ENCODE data around the gene RPS19.

Gene RPS19

DNA sequence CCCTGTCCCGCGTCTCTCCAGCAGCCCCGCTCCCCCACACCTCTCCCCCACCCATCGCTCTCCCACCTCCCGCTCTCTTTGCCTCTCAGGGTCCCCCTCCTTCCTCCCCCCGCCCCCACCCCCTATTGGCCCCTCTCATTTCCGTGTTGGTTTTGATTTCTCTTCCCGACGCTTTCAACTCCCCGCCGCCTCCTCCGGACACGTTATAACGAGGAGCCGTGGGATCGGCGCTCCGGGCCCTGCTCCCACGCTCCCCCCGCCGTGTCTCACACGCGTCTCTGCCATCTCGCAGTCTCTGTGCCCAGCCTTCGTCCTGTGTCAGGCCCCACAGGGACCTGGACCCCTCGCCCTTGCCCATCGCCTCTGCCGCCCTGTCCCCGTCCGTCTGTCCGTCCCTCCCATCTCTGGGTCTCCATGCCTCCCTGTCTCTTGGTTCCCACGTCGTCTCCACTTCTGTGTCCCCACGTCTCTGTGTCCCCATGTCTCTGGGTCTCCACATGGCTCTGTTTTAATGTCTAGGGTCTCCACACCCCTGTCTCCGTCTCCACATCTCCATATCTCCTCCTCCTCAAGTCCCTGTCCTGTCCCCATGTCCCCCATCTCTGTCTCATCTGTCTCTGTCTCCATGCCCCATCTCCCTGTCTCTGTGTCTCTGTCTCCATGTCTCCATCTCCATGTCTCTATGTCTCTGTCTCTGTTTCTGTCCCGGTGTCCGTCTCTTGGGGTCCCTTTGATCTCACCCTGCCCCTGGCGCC, 55.1 kb downstream of the RPS19 start:
- no peak for DNase-seq (ENCODE audit: low read depth)
- no peak overlapping the region for H3K4me3 ChIP-seq (ENCODE audit: low read length)
- TF ChIP-seq, protein P1, sequence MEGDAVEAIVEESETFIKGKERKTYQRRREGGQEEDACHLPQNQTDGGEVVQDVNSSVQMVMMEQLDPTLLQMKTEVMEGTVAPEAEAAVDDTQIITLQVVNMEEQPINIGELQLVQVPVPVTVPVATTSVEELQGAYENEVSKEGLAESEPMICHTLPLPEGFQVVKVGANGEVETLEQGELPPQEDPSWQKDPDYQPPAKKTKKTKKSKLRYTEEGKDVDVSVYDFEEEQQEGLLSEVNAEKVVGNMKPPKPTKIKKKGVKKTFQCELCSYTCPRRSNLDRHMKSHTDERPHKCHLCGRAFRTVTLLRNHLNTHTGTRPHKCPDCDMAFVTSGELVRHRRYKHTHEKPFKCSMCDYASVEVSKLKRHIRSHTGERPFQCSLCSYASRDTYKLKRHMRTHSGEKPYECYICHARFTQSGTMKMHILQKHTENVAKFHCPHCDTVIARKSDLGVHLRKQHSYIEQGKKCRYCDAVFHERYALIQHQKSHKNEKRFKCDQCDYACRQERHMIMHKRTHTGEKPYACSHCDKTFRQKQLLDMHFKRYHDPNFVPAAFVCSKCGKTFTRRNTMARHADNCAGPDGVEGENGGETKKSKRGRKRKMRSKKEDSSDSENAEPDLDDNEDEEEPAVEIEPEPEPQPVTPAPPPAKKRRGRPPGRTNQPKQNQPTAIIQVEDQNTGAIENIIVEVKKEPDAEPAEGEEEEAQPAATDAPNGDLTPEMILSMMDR (IDR thresholded peaks at IDR 0.05; ENCODE audit: insufficient read depth, low read depth, low read length, missing control alignments), result no peak

DNA sequence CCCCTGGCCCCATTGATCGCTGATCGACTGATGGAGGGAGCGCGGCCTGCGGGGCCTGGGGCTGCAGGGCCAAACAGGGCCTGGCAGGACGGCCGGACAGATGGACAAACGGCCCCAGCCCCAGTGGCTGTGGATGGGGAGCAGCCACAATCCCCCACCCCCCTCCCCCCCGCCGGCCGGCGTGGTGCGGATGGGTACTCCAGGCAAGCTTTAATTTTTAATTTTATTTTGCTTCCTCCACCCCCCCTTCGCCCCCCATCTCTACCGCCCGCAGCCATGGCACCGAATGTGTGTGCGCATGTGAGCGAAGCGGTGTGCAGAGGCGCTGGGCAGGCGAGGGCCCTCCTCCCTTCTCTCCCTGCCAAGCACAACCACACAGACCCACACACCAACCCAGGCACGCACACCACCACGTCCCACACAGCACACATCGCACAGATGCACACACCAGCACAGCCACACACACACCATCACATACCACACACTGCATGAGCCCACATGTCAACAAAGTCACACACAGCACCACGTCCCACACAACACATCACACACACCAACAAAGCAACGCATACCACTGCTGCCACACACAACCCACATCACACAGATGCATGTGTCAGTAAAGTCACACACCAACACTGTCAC, 55.8 kb downstream of the RPS19 start:
- H3K4me3 ChIP-seq (ENCODE audit: low read length), result no peak overlapping the region
- DNase-seq (ENCODE audit: low read depth), result no peak
- TF ChIP-seq, protein P1 (IDR thresholded peaks at IDR 0.05; ENCODE audit: insufficient read depth, low read depth, low read length, missing control alignments), result no peak

DNA sequence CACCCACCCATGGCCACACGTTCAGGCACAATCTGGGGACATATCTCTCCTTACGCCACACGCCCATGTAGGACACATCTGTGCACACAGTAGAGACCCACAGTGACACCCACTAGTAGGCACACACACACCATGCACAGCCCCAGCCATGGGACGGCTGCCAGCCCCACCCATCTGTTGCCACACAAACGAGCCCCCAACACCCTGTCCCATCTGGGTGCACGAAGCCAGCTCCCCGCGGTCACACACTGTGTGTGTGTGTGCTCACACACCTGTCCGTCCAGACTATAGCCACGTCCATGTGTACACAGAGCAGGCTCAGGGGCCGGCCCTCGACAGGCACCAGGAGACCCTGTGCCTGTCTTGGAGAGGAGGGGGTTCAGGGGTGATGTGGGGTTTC, 57.6 kb downstream of the RPS19 start:
- TF ChIP-seq, protein P1 (IDR thresholded peaks at IDR 0.05; ENCODE audit: insufficient read depth, low read depth, low read length, missing control alignments), result no peak
- H3K4me3 ChIP-seq (ENCODE audit: low read length), result no peak overlapping the region
- no peak for DNase-seq (ENCODE audit: low read depth)

DNA sequence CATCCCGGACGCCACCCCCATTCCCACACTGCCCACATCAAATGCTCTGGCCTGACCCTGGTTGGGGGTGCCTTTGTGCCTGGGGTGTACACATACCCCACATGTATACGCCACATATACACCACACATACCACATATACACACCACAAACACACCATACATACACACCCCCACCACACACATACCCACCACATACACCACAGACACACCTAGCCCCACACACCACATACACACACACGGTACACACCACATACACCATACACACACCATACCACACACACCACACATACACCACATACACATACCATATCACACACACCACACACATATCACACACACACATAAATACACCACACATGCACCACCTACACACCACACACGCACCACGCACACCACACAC, 58.0 kb downstream of the RPS19 start:
- no peak for DNase-seq (ENCODE audit: low read depth)
- no peak overlapping the region for H3K4me3 ChIP-seq (ENCODE audit: low read length)

DNA sequence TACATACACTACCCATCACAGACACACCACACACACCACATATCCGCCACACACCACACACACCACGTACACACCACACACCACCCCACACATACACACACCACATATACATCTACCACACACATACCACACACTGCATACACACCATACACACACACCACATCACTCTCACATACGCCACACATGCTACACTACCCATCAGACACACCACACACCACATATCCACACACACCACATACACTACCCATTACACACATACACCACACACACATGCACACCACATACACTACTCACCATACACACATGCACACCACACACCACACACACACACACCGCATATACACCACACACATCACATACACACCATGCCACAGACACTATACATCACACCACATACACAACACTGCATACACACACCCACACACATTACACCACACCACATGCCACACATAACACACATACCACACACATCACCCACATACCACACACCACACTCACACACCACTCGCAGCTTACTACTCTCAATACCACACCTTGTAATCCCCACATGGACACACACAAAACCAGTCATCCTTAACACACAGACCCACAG, 58.7 kb downstream of the RPS19 start:
- no peak for DNase-seq (ENCODE audit: low read depth)

More for the DNA sequence above, 58.0 kb downstream of the RPS19 start:
- TF ChIP-seq, protein P1 (IDR thresholded peaks at IDR 0.05; ENCODE audit: insufficient read depth, low read depth, low read length, missing control alignments), result no peak

DNA sequence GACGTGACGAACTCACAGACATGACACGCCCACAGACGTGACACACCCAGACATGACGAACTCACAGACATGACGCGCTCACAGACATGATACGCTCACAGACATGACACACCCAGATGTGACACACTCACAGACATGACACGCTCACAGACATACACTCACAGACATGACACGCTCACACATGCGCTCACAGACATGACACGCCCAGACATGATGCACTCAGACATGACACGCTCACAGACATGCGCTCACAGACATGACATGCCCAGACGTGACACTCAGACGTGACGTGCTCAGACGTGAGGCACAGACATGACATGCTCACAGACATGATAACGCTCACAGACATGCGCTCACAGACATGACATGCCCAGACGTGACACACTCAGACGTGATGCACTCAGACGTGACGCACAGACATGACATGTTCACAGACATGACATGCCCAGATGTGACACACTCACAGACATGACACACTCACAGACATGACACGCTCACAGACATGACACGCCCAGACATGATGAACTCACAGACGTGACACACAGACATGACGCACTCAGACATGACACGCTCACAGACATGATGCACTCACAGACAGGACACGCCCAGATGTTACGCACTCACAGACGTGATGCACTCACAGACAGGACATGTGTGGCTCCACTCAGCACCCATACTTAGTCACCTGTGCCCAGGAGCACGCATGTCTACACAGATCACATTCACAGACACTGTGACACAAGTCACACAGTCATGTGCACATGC, 60.1 kb downstream of the RPS19 start:
- no peak overlapping the region for H3K4me3 ChIP-seq (ENCODE audit: low read length)
- DNase-seq (ENCODE audit: low read depth), result peak; percentile 59
- TF ChIP-seq, protein P1 (IDR thresholded peaks at IDR 0.05; ENCODE audit: insufficient read depth, low read depth, low read length, missing control alignments), result no peak

More for the DNA sequence above, 58.7 kb downstream of the RPS19 start:
- no peak overlapping the region for H3K4me3 ChIP-seq (ENCODE audit: low read length)
- TF ChIP-seq, protein P1 (IDR thresholded peaks at IDR 0.05; ENCODE audit: insufficient read depth, low read depth, low read length, missing control alignments), result no peak

Data from epithelial cell of esophagus (primary cell).